Stimulated activated CD8-positive, alpha-beta memory T cell treated with anti-CD3 and anti-CD28 coated beads, Interleukin-15, amount 100 ng/mL, for 24 hours (primary cell): ENCODE measurements around the gene THBS2.
"Not testable (repeated sequence)": the region's sequence is repeated elsewhere in the genome, so short reads cannot be mapped to it uniquely, and the experiment has no call there.

Source experiments
- DNase-seq: peaks from one replicate; pipeline ENCODE4 v3.0.0-alpha.2; 2020; ENCODE audit warnings: low read depth

THBS2 gene

DNA sequence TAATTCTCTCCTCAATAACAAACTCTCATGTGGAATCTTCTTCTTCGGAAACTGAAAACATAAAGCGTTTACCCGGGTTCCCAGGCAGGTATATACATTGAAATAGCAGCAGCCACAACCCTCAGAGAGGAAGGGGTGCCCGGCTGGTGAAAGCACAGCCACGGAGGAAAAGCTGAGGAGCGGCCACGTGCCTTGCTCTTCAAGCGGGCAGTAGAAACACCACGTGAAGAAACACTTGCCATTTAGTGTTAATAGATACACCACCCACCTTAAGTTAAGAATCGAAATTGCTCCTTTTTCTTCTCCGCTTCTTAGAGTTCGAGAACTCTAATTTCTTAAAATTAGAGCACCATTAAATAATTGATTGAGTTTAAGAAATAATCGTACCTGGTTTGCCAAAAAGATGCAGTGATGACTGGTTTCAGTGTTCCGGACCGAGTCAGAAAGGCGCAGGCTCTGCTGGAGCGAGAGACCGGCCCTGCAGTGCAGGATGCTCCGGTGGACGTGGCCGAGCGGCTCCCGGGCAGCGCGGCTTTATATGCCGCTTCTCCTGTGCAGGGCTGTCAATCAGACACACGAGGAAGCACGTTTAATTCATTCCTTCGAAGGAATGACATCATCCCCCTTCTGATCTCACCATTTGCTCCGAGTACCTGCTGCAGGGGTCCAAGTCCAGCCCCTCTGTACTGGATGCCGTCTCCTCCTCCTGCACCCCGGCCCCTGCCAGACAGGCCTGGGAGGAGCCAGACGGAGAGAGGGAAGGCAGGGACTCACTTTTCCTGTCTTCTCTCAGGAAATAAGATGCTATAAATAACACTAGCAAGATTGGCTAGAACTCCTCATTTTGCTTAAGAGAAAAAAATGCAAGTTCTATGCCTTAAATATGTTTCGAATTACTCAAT is at the start of gene THBS2:
Gene THBS2, minus strand, starts transcription at position 510 of the 902 bp plus-strand sequence. CDS start 3,062 bp downstream, outside the sequence.
- no peak for DNase-seq

DNA sequence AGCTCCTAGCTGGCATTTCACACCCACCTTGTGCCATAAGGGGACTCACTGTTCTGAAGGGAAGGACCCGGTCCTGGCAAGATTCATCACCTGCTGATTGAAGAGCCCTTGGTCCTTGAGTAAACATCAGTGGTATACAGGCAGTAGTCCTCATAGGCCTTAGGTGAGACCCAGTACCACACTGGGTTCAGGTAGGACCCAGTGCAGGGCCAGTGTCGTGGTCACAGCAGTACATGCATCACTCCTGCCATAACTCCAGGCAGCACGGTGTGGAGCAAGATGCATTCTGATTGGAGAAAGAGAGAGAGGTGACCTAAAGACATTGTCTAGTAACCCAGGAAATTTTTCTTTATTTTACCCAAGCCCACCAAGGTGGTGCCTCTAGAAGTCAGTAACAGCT is 49.1 kb upstream of the THBS2 start:
- DNase-seq: no peak

DNA sequence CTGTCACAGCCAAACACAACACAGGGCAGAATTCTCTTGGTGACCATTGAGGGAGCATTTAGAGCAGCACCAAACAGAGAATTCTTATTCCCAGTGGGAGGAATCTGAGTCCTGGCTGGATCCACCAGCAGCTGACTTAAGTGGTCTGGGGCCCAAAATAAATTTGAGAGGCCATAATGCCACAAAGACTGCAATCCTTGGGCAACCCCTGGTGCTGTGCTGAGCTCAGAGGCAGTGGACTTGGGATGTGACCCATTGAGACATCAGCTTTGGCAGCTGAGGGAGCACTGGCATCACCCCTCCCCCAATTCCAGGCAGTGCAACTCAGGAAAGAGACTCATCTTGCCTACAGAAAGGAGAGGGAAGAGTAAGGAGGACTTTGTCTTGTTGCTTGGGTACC is 48.6 kb upstream of the THBS2 start:
- DNase-seq: no peak

DNA sequence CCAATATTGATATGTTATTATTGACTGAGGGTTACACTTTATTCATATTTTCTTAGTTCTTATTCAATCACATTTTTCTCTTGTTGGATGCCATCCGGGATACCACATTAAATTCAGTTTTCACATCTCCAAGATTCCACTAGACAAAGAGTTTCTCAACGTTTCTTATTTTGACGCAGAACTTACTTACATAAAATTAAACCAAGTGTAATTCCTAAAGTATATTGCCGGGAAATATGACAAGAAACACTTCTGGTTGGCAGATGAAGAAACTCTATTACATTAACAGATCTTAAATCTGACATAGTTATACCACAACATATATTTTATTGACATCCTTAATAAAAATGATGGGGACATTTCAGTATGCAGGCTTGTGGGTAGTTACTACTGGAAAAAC is 47.3 kb upstream of the THBS2 start:
- DNase-seq: no peak

DNA sequence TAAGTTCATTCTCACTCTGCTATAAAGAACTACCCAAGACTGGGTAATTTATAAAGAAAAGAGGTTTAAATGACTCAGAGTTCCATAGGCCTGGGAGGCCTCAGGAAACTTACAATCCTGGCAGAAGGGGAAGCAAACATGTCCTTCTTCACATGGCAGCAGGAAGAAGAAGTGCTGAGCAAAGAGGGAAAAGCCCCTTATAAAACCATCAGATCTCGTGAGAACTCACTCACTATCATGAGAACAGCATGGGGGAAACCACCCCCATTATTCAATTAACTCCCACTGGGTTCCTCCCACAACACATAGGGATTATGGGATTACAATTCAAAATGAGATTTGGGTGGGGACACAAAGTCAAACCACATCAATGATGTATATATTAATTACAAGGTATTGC is 45.0 kb upstream of the THBS2 start:
- not testable (repeated sequence) for DNase-seq

DNA sequence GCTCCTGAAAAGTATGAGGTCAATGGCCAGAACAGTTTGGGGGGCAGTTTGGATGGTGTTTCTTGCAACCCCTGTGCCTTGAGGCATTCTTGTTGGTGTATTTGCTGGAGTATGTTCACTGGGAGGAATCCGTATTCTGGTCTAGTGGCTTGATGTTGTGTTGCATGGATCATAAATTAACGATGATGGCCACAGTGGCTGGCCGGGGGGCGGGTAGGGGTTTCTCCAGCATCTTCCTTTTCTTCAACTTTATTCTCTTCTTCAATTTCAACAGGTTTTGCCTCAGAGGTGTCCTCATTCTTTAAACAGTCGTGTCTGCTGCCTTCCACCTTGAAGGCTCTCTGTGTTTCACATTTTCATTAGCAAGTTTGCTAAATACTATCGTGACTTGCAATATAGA is 43.0 kb upstream of the THBS2 start:
- DNase-seq: no peak

DNA sequence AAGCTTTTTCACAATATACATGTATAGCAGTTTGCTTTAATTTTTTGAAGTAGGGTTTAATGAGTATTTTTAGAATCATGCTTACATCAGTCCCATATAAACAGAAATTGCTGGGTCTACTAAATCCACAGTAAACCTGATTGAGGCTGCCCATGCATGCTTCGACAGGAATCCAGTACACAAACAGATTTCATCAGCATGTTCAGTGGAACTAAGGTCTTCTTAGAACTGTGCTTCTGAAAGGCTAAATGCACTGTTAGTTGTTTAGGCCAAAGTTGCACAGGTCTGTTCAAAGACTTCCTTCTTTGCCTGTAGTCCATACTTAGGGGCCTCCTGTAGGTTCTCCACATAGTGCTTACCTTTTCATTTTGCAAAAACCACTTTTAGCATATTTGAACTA is 42.5 kb upstream of the THBS2 start:
- DNase-seq: no peak

DNA sequence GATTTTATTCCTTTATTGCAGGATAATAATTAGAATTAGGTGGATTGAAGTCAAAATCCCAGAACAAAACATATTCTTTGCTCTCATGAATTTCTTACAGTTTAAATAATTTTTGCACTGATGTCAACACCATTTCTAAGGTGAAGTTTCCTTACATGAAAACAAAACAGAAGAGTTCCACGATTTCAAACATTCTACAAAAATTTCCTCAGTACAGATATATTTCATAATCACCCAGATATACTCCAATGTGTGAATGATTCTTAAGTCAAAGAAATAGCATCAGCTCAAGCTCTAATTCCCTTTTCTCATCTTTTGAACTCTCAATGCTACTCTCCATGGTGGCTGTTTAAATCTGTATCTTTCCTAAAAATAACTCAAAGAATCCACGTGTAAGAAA is 39.5 kb upstream of the THBS2 start:
- DNase-seq: no peak

DNA sequence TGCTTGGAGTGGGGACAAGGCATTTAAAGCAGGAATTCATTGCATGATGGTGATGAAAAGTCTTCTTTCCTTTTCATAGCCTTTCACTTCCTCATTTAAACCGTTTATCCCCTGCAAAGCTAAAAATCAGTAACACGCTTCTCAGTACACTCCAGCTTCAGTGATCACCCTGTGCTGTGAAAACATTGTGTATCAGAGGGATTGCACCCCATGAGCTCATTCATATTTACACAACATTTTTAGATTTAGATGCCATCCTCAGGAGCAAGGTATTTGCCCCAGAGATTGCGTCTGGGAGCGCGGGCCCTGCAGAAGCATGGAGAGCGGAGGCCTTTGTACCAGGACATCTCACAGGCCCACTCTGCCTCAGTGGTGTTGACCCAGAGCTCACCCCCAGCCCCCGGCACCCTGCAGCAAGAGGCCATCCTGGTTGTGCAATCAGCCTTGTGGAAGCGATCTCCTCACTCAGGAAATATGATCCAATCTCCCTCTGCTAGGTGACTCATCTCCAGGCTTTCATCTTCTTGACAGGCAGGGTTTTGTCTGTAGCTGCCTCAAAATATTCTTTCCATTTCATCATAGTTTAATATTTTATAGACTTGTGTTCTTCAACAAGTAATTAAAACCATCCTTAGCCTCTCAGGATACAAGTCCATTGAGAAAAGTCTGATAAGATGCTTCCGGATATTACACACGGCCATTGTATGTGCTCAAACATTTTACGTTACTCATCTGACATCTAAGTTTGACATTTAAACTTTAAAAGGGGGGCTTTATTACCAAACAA is 38.9 kb upstream of the THBS2 start:
- DNase-seq: no peak

DNA sequence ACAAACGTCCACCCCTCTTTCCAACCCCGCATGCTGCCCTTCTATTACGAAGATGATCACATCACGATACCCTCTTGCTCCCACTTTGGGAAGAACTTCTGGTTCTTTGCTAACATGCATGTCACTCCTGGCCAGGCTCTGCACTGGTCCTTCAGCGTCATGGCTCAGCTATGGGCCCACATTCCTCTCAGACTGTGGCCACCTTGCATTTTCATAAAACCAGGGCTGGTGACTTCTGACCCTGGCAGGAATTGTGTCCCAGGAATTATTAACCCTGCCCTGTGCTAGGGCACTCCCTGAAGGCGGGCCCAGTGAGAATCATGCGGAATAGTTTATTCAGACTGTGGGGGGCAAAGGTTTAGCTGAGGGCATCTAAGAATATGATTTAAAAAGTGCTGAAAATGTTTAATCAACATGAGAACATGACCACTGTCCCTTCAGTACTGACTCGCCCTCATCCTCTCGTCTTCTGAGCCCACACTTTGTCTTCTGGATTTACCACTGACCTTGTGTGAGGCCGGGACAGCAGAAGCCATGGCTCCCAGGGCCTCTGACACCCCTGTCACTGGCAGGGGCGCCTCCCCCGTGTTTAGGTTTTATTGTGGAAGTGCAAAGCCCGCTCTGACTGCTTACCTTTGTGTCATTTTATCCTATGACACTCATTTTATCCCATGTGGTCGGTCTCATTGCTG is 38.1 kb upstream of the THBS2 start:
- no peak for DNase-seq

DNA sequence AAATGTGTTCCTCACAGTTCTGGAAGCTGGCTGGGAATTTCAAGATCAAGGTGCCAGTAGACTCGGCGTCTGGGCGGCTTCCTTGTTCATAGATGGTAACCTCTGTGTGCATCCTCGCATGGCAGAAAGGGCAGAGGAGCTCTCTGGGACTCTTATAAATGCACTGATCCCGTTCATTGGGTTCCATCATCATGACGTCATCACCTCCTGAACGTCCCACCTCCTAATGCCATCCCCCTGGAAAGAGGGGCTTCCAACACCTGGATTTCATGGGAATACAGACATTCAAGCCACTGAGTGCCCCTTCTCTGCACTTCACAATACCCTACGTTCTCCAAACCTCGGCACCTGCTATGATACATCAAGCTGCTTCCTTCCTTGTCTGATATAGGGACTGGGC is 37.5 kb upstream of the THBS2 start:
- DNase-seq: no peak

DNA sequence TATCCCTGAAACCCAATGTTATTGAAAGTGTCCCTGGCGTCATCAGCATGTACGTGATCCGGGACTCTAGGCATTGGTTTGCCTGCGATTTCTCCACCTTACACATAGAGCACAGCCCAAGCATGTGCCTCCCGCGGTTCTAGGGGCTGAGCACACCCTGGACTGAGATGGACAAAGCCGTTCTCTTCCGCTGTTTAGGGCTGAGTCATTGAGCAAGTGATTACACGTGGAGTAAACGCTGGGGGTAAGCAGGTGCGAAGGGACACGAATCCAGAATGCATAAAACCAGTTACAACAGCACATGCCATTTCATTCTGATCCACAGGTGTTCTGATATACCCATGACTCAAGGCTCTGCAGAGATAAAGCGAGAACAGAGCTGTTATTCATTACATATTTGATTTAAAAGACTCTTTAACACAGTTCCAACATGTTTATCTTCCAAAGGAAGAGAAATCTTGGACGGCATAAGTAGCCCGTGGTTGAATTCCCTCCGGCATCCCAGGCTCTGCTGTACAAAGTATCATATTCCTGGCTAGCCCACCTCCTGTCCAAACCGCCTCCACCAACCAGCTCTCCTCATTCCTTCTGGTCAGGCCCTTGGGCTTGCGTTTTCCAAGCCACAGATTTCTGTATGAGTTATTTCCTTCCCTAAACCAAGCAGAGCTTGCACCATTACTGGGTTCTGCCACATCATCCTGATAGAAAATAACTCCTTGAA is 36.1 kb upstream of the THBS2 start:
- DNase-seq: no peak

DNA sequence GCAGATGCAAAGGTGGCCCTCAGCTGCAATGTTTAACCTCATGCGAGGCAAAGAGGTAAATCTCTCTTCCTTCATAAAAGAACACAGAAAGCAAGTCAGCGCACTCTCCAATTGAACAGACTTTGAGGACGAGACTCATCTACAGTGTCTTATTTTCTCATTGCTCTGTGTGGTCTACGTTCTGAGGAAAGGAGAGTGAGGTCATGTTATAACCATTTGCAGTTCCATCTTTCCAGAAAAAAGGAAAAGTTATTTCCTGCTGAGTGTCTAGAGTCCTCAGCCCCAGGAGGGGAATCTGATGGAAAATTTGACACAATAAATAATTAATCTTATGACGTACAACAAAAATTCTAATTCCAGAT is 35.6 kb upstream of the THBS2 start:
- no peak for DNase-seq

DNA sequence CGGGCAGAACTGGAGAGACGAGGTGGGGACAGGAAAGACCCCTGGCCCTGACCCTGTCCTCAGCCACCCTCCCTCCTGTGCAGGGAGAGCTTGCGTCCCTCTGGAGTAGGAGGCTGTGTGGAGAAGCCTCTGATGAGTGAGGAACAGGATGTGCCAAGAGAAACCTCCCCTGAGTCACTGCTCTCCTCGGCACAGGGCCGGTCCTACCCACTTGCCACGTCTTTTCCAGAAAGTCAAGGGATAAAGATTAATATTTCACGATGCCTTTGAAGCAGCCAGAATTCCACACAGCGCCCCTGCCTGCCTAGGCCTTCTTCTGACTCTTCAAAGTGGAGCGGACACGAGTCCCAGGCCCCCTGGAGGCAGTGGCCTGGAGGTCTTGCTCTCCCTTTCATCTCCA is 34.9 kb upstream of the THBS2 start:
- DNase-seq: no peak

DNA sequence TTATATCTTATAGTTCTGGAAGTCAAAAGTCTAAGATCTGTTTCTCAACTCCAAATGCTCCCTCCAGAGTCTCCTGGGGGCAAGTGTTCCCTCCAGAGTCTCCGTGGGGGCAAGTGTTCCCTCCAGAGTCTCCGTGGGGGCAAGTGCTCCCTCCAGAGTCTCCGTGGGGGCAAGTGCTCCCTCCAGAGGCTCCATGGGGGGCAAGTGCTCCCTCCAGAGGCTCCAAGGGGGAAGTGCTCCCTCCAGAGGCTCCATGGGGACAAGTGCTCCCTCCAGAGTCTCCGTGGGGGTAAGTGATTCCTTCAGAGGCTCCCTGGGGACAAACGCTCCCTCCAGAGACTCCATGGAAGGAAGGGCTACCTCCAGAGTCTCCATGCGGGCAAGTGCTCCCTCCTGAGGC is 34.0 kb upstream of the THBS2 start:
- DNase-seq: no peak

DNA sequence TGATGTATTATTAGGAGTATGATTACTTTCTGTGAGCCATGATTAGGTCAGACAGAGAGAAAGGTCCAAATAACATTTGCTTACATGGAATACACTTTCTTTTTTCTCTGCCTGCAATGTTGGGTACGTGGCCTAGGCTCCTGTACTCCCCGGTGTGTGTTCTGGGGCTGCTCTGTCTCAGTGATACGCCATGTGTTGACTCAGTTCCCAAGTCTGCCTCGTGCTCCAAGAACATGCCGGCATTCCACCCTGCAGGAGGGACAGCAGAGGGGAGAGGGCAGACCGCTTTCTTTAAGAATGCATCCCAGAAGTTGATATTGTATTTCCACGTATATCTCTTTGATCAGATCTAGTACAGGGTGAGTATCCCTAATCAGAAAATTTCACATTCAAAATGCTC is 33.3 kb upstream of the THBS2 start:
- DNase-seq: no peak

DNA sequence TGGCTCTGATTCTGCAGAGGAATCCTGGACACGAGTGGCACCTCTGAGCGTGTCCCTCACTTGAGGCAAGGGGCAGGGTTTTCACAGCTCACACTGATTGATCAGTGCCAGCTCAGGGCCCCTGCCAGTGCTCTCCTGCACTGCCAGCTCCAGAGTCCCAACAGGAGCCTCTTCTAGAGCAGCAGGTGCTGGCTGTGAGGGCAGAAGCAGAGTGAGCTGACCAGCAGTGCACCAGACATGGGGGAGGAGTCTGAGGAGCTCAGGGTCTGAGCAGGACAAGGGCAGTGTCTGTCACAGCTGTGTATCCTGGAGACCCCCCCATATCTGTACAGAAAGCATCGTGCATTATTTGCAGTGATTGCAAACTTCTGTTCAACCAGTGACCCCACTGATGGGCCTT is 31.5 kb upstream of the THBS2 start:
- DNase-seq: no peak

DNA sequence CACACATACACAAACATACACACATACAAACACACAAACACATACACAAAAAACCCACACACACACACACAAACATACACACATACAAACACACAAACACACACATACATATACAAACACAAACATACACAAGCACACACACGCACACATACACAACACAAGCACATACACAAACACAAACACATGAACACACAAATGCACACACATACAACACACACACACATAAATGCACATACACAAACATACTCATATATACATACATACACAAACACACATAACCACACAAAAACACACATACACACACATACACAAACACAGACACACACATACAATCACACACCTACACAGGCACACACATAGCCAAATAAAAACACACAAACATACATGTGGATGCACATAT is 30.3 kb upstream of the THBS2 start:
- no peak for DNase-seq

DNA sequence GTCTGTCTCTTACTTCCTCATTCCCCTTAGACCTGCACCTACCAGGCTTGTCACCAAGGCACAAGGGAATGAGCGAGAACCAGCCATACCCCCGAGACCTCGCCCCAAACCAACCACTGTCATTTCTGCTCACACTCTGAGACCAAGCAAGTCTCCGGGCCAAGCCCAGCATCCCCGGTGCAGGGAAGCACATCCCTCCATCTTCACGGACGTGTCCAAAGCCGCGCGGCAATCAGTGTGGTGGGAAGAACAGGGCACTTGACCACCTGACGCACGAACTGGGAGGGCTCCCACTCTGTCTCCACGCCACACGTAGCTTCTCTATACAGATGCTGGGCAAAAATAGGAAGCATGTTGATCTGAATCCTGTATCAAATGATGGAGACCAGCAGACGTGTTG is 28.4 kb upstream of the THBS2 start:
- DNase-seq: no peak

DNA sequence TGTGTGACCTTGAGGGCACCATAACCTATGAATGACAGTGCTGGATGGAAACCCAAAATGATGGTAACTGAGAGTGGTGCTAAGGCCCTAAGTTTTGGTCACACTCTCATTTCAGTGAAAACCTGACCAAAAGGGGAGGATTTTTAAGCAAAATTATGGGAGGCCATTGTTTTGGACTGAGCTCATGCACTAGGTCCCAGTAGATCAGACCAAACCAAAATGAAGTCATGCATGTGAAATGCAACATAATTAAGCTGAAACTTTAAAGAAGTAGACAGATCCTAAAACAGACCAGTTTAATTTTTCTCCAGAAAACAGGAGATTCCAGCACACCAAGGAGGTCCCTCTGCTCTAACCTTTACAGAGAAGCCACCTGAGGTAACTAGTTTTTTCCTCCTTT is 24.0 kb upstream of the THBS2 start:
- no peak for DNase-seq

DNA sequence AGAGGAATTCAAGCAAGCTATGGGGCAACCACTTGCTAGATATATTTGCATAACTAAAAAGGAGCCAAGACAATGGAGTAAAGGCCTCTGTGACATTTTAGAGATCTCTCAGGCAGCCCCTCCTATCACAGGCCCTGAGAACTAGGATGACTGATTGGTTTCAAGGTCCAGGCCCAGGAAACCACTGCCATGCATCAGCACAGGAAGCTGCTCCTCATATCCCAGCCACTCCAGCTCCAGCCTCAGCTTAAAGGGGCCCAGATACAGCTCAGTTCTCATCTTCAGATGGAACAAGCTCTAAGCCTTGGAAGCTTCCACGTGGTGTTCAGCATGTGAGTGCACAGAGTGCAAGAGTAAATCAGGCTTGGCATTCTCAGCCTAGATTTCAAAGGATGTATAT is 21.1 kb upstream of the THBS2 start:
- no peak for DNase-seq

DNA sequence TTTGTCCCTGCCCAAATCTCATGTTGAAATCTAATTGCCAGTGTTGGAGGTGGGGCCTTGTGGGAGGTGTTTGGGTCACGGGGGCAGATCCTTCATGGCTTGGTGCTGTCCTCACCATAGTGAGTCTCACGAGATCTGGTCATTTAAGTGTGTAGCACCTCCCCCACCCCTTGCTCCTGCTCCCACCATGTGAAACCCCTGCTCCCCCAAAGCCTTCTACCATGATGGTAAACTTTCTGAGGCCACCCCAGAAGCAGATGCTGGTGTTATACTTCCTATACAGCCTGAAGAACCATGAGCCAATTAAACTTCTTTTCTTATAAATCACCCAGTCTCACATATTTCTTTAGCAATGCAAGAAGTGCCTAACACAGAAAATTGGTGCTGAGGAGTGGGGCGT is 19.9 kb upstream of the THBS2 start:
- DNase-seq: no peak
